H1 (cell line): Measurements from ENCODE around the gene IGLL5. TPM values are rescaled to one million over a fixed set of nuclear protein-coding genes. Genes with fewer than 3 reads are reported as not detected.

Experiments
- CTCF ChIA-PET: fragments of 300-600 bp; sonication (Branson Sonifier 250); formaldehyde crosslinking; loops from one replicate; lab custom pipeline; 2021; ENCODE audit not compliant: partially characterized antibody; lab: Charles Lee
- POLR2A ChIA-PET: fragments of 300-600 bp; sonication (Branson Sonifier 250); formaldehyde crosslinking; loops from one replicate; lab custom pipeline; 2021; ENCODE audit warnings: inconsistent platforms; ENCODE audit not compliant: partially characterized antibody; lab: Charles Lee
- DNase-seq, 2 experiments: peaks; one replicate each; pipeline versions ENCODE4 v3.0.0 to v3.0.0-alpha.2; 2010 to 2022; ENCODE audit warnings: low spot score in 2 of 2, low read depth in 1 of 2, mixed read lengths in 1 of 2
- FAIRE-seq: peaks from 2 replicates; lab custom pipeline; 2011; peaks lifted over from hg19 to GRCh38; lab: Jason Lieb, UNC
- H2AFZ ChIP-seq: 2 replicates; pipeline ENCODE4 v1.8.1; 2012; ENCODE audit warnings: low read length, inconsistent platforms
- H2AK5ac ChIP-seq: 2 replicates; pipeline ENCODE4 v1.6.1; 2013; ENCODE audit warnings: low read depth, low read length
- H2BK120ac ChIP-seq: replicated peaks from 2 replicates; pipeline ENCODE3; 2013; ENCODE audit warnings: low read depth, low read length, inconsistent platforms
- H2BK12ac ChIP-seq: 2 replicates; pipeline ENCODE4 v1.6.1; 2013; ENCODE audit warnings: low read depth, low read length
- H2BK15ac ChIP-seq: 2 replicates; pipeline ENCODE4 v1.6.1; 2013; ENCODE audit warnings: low read length
- H2BK20ac ChIP-seq: 2 replicates; pipeline ENCODE4 v1.6.1; 2013; ENCODE audit warnings: low read length
- H2BK5ac ChIP-seq: 2 replicates; pipeline ENCODE4 v1.6.1; 2013; ENCODE audit warnings: low read depth, low read length
- H3K14ac ChIP-seq: 2 replicates; pipeline ENCODE4 v1.6.1; 2013; ENCODE audit warnings: inconsistent platforms; ENCODE audit not compliant: insufficient read length
- H3K18ac ChIP-seq: 2 replicates; pipeline ENCODE4 v1.6.1; 2013; ENCODE audit warnings: low read length; ENCODE audit errors: extremely low read depth
- H3K23ac ChIP-seq: 2 replicates; pipeline ENCODE4 v1.6.1; 2013; ENCODE audit warnings: inconsistent platforms; ENCODE audit not compliant: insufficient read length
- H3K23me2 ChIP-seq: 2 replicates; pipeline ENCODE4 v1.6.1; 2013; ENCODE audit warnings: low read depth, low read length
- H3K27ac ChIP-seq: 2 replicates; pipeline ENCODE4 v1.6.1; 2011; ENCODE audit warnings: low read depth, low read length, inconsistent platforms
- H3K27me3 ChIP-seq, 4 experiments: replicated peaks in 1 of 4; 1 replicate in 1 of 4; 2 replicates in 3 of 4; pipeline versions ENCODE4 v1.6.1 to v1.8.1; 2011 to 2013; ENCODE audit warnings: low read length in 3 of 4, mild to moderate bottlenecking in 3 of 4, inconsistent platforms in 2 of 4, mixed read lengths in 2 of 4, moderate library complexity in 1 of 4; ENCODE audit not compliant: control insufficient read depth in 3 of 4, insufficient read depth in 3 of 4; ENCODE audit errors: extremely low read depth in 1 of 4
- H3K36me3 ChIP-seq, 4 experiments: 2 replicates each; pipeline versions ENCODE4 v1.6.1 to v1.8.1; 2011 to 2013; ENCODE audit warnings: mild to moderate bottlenecking in 4 of 4, low read length in 3 of 4, moderate library complexity in 2 of 4, control low read depth in 1 of 4, inconsistent platforms in 1 of 4; ENCODE audit not compliant: insufficient read depth in 4 of 4, control insufficient read depth in 2 of 4
- H3K4ac ChIP-seq: replicated peaks from 2 replicates; pipeline ENCODE3; 2013; ENCODE audit warnings: low read length, low read depth, mixed read lengths, inconsistent platforms; ENCODE audit not compliant: insufficient read length
- H3K4me1 ChIP-seq, 4 experiments: replicated peaks in 1 of 4; 1 replicate in 1 of 4; 2 replicates in 3 of 4; pipeline versions ENCODE4 v1.6.1 to v1.8.1; 2011 to 2013; ENCODE audit warnings: low read length in 3 of 4, inconsistent platforms in 2 of 4, mixed read lengths in 1 of 4; ENCODE audit not compliant: insufficient read depth in 4 of 4, control insufficient read depth in 3 of 4
- H3K4me2 ChIP-seq, 2 experiments: 2 replicates each; pipeline versions ENCODE4 v1.6.1 to v1.8.1; 2011 to 2013; ENCODE audit warnings: low read depth in 2 of 2, low read length in 2 of 2, control low read depth in 1 of 2, inconsistent platforms in 1 of 2, mild to moderate bottlenecking in 1 of 2; ENCODE audit not compliant: insufficient read depth in 1 of 2
- H3K4me3 ChIP-seq, 4 experiments: fragments of 200-600, 300-600 bp in 1 of 4; sonication (generic), shearing (Covaris generic), sonication (Bioruptor Twin) in 1 of 4; 2 replicates each; pipeline versions ENCODE4 v1.5.1 to v1.8.1; 2011 to 2016; ENCODE audit warnings: low read length in 4 of 4, low read depth in 3 of 4, control low read depth in 2 of 4, inconsistent platforms in 2 of 4, mild to moderate bottlenecking in 2 of 4, mixed read lengths in 1 of 4, moderate library complexity in 1 of 4; ENCODE audit not compliant: insufficient read depth in 2 of 4; ENCODE audit errors: extremely low read depth in 1 of 4
- H3K56ac ChIP-seq: replicated peaks from 2 replicates; pipeline ENCODE3; 2013; ENCODE audit warnings: low read depth, mild to moderate bottlenecking, mixed read lengths, low read length, inconsistent platforms; ENCODE audit not compliant: insufficient read length
- H3K79me1 ChIP-seq: 2 replicates; pipeline ENCODE4 v1.6.1; 2013; ENCODE audit warnings: low read depth, low read length, control low read depth
- H3K79me2 ChIP-seq, 2 experiments: 2 replicates each; pipeline versions ENCODE4 v1.6.1 to v1.8.1; 2012 to 2013; ENCODE audit warnings: low read length in 2 of 2, mild to moderate bottlenecking in 2 of 2, inconsistent platforms in 1 of 2; ENCODE audit not compliant: insufficient read depth in 2 of 2, control insufficient read depth in 1 of 2
- H3K9ac ChIP-seq, 4 experiments: replicated peaks in 1 of 4; 1 replicate in 1 of 4; 2 replicates in 3 of 4; pipeline versions ENCODE4 v1.6.1 to v1.8.1; 2011 to 2013; ENCODE audit warnings: low read depth in 3 of 4, low read length in 3 of 4, control low read depth in 2 of 4, mild to moderate bottlenecking in 2 of 4, moderate library complexity in 2 of 4, inconsistent platforms in 1 of 4; ENCODE audit errors: extremely low read depth in 1 of 4
- H3K9me3 ChIP-seq, 2 experiments: 2 replicates each; pipeline versions ENCODE4 v1.6.1 to v1.8.1; 2012 to 2013; ENCODE audit warnings: mild to moderate bottlenecking in 2 of 2, moderate library complexity in 2 of 2, control low read depth in 1 of 2, inconsistent platforms in 1 of 2, low read depth in 1 of 2, low read length in 1 of 2, mixed read lengths in 1 of 2; ENCODE audit not compliant: insufficient read depth in 2 of 2
- H4K20me1 ChIP-seq, 2 experiments: replicated peaks in 1 of 2; 2 replicates each; pipeline versions ENCODE3 to v1.8.1; 2011 to 2013; ENCODE audit warnings: inconsistent platforms in 2 of 2, low read length in 2 of 2, mild to moderate bottlenecking in 1 of 2; ENCODE audit not compliant: insufficient read depth in 2 of 2, control insufficient read depth in 1 of 2
- H4K5ac ChIP-seq: 2 replicates; pipeline ENCODE4 v1.6.1; 2013; ENCODE audit warnings: low read length, low read depth, mixed read lengths, inconsistent platforms; ENCODE audit not compliant: insufficient read length
- H4K8ac ChIP-seq: 2 replicates; pipeline ENCODE4 v1.8.0; 2013; ENCODE audit warnings: mild to moderate bottlenecking, moderate library complexity, low read length, inconsistent platforms; ENCODE audit not compliant: insufficient read depth; ENCODE audit errors: extremely low read depth
- H4K91ac ChIP-seq: replicated peaks from 2 replicates; pipeline ENCODE3; 2013; ENCODE audit warnings: low read length, mixed read lengths, inconsistent platforms; ENCODE audit not compliant: insufficient read length
- EGR1 ChIP-seq: IDR thresholded peaks from 2 replicates; pipeline ENCODE4 v1.6.1; 2011; ENCODE audit warnings: low read depth, low read length, borderline replicate concordance
- KDM1A ChIP-seq: fragments of 200-600, 300-600 bp; sonication (generic); IDR thresholded peaks from 2 replicates; pipeline ENCODE4 v1.7.1; 2016; ENCODE audit warnings: mild to moderate bottlenecking, low read length, borderline replicate concordance
- NRF1 ChIP-seq: IDR thresholded peaks from 2 replicates; pipeline ENCODE4 v1.6.1; 2011; ENCODE audit warnings: mild to moderate bottlenecking, low read depth, low read length, improper control_type of control experiment
- RNF2 ChIP-seq: fragments of 200-900, 300-1000 bp; sonication (generic); IDR thresholded peaks from 2 replicates; pipeline ENCODE4 v1.7.1; 2016; ENCODE audit warnings: borderline replicate concordance, low read depth, mild to moderate bottlenecking, antibody characterized with exemption, low read length; ENCODE audit not compliant: poor library complexity, severe bottlenecking; ENCODE audit errors: missing control alignments
- TAF1 ChIP-seq: IDR thresholded peaks from 2 replicates; pipeline ENCODE4 v1.6.1; 2011; ENCODE audit warnings: mild to moderate bottlenecking, low read depth, low read length
- TAF7 ChIP-seq: optimal IDR thresholded peaks from 2 replicates; pipeline ENCODE3; 2011; ENCODE audit warnings: low read depth, mild to moderate bottlenecking, inconsistent platforms, low read length, moderate library complexity, borderline replicate concordance
- TCF12 ChIP-seq: IDR thresholded peaks from 2 replicates; pipeline ENCODE4 v1.6.1; 2011; ENCODE audit warnings: low read depth, mild to moderate bottlenecking, low read length
- TEAD4 ChIP-seq: IDR thresholded peaks from 2 replicates; pipeline ENCODE4 v1.6.1; 2012; ENCODE audit warnings: low read depth, low read length, inconsistent platforms, mixed read lengths
- WGBS, 2 experiments: shearing (Covaris generic) in 1 of 2; methylation state at CpG; one replicate each; pipeline versions ENCODE4 v1.1.6 to v1.1.7; 2013 to 2015; ENCODE audit warnings: low lambda C conversion rate in 2 of 2, mixed read lengths in 2 of 2, inconsistent platforms in 1 of 2, low coverage in 1 of 2, missing lambda C conversion rate in 1 of 2; ENCODE audit not compliant: insufficient replicate concordance in 2 of 2, insufficient coverage in 1 of 2, insufficient read length in 1 of 2; ENCODE audit errors: extremely low coverage in 1 of 2, missing lambda C conversion rate in 1 of 2; 5-methylcytosine and 5-hydroxymethylcytosine counted together
- polyA plus RNA-seq, 7 experiments: library from polyadenylated mRNA; depleted of rRNA in 3 of 7; stranded (reverse) in 5 of 7; unstranded in 2 of 7; fragments of >200 nt in 5 of 7; fragments of 200-250 nt in 2 of 7; gene quantifications; 1 replicate in 5 of 7; 2 replicates in 1 of 7; 4 replicates in 1 of 7; pipeline versions ENCODE4 v1.2.1 to v1.2.3, GENCODE V29; 2011 to 2013; ENCODE audit warnings: missing spikeins in 2 of 7, mixed read lengths in 2 of 7
- total RNA-seq: library from RNA; stranded (reverse); fragmentation: NEBNext Ultra II Directional; extraction: Animal tissue kit (Norgen Biotek cat#: 25700); gene quantifications from 2 replicates; pipeline ENCODE4 v1.2.1, GENCODE V29; 2021
- TF ChIP-seq, protein P1 (sequence below): IDR thresholded peaks from 2 replicates; pipeline ENCODE4 v1.6.1; 2012; ENCODE audit warnings: inconsistent platforms

Gene IGLL5
- total and polyA plus RNA-seq, 2 of the 8 experiments (the other 6 are each of a cell fraction or from before 2014, with no cell fraction given) = not detected

DNA sequence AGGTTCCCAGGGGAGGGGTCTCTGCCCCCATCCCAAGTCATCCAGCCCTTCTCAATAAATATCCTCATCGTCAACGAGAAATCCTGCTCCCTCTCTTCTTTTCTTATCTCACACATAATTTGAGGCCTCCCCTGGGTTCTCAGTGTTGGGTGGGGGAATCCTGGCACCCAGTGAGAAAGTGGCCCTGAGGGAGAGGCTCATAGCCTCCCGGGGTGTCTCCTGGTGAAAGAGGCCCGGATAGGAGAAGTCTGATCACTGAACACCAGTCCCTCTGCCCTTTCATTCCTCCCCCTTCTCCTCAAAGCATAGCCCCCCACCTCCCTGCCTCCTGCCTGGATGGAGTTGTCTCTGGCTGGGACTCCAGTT, 35.3 kb downstream of the IGLL5 start:
- Histone ChIP-seq H4K20me1 (no peaks in the 10 kb centered on the region), H3K79me1 (no peaks in the 10 kb centered on the region), H4K5ac (no peak overlapping the region), H3K9ac (no peak overlapping the region), H3K18ac (no peak overlapping the region), H3K27me3 (peaks cover 1 to 16% (median 13%) of the 10 kb centered on the region in 4 experiments), H3K4me2 (no peak overlapping the region), H2AFZ (no peak overlapping the region), H3K14ac (no peak overlapping the region), H2BK5ac (no peak overlapping the region), H2BK15ac (no peak overlapping the region), H2BK120ac (no peak overlapping the region), H3K23ac (no peak overlapping the region), H4K91ac (no peak overlapping the region), H4K8ac (no peak overlapping the region), H3K4me1 (peaks cover 0 to 8% (median 0%) of the 10 kb centered on the region in 4 experiments; a peak in 1 of 7 replicates), H3K27ac (no peak overlapping the region), H3K56ac (no peak overlapping the region), H3K79me2 (no peaks in the 10 kb centered on the region), H3K23me2 (no peaks in the 10 kb centered on the region), H2AK5ac (no peak overlapping the region), H2BK20ac (no peak overlapping the region), H3K4ac (no peak overlapping the region), H2BK12ac (no peak overlapping the region), H3K36me3 (no peaks in the 10 kb centered on the region), H3K9me3 (peaks cover 33 to 85% of the 10 kb centered on the region in 2 experiments), H3K4me3 (no peak overlapping the region)
- TF ChIP-seq TAF7 = no peak
- TF ChIP-seq, protein P1, sequence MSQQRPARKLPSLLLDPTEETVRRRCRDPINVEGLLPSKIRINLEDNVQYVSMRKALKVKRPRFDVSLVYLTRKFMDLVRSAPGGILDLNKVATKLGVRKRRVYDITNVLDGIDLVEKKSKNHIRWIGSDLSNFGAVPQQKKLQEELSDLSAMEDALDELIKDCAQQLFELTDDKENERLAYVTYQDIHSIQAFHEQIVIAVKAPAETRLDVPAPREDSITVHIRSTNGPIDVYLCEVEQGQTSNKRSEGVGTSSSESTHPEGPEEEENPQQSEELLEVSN = no peak
- TF ChIP-seq RNF2 = no peak
- no peak for TF ChIP-seq KDM1A
- TF ChIP-seq TCF12 = no peak
- no peak for TF ChIP-seq EGR1
- no peak for TF ChIP-seq NRF1
- no peak for TF ChIP-seq TAF1
- no peak for TF ChIP-seq TEAD4
- DNase-seq (no peak), FAIRE-seq (no peak)
- ChIA-PET CTCF (no interaction called here), POLR2A (no interaction called here)
- WGBS, 2 experiments = 89% methylated on average over 4 of the region's 4 CpGs; no CpG with 5 or more reads in 1 of the 2 experiments
